ENCODE data around the gene MRPL49. TPM values are rescaled to one million over a fixed set of nuclear protein-coding genes. Genes with fewer than 3 reads are reported as not detected.

Gene MRPL49
- 10 to 100 TPM; 59.2 to 59.6 TPM for total RNA-seq

GRCh38 chr11:65121865-65122696 is at the start of gene MRPL49, which contains the start of gene FAU:
MRPL49 (plus strand) TSS chr11:65122321; CDS start chr11:65122347, 26 bp downstream.
FAU (minus strand) TSS chr11:65122134; CDS start chr11:65121813, 321 bp downstream.

GRCh38 chr11:65083834-65084597 is 38.1 kb upstream of the MRPL49 start, which contains the start of the genes CDCA5 and ZFPL1:
CDCA5 (minus strand) TSS chr11:65084040; CDS start chr11:65083978, 62 bp downstream.
ZFPL1 (plus strand) TSS chr11:65084222; CDS start chr11:65084699, 477 bp downstream.

GRCh38 chr11:65095974-65096806 is 25.9 kb upstream of the MRPL49 start, which contains the start of gene VPS51:
VPS51 (plus strand) TSS chr11:65096214; CDS start chr11:65096251, 37 bp downstream.

GRCh38 chr11:65111744-65112545 is 10.2 kb upstream of the MRPL49 start, which contains the start of gene TM7SF2:
TM7SF2 (plus strand) TSS chr11:65111872; CDS start chr11:65112016, 144 bp downstream.

GRCh38 chr11:65117206-65118096 is 4.7 kb upstream of the MRPL49 start, which contains the start of gene ZNHIT2:
ZNHIT2 (minus strand) TSS chr11:65117701; CDS start chr11:65117653, 48 bp downstream.

GRCh38 chr11:65134240-65134951 is 12.3 kb downstream of the MRPL49 start, which contains the start of gene SYVN1:
SYVN1 (minus strand) TSS chr11:65134519; CDS start chr11:65133601, 918 bp downstream.

GRCh38 chr11:65170058-65170534 is 48.0 kb downstream of the MRPL49 start, which contains the start of gene SPDYC:
SPDYC (plus strand) TSS chr11:65170233; CDS start chr11:65171358, 1,125 bp downstream.

Small RNA genes within 50 kb of the gene (small RNA-seq; reads per million reads assigned to genes)
- 0 reads per million in 2 donors for gene HIGD1AP10
- 0 reads per million in 2 donors for gene PDCL2P2
- gene RNU2-23P, result 8.9 to 14.1 reads per million in 2 donors

Other genes starting within 250 kb of the MRPL49 start
- gene EHD1, start 243.7 kb upstream of the MRPL49 start, total RNA-seq, result 10 to 100 TPM; 16.2 to 49.0 TPM
- 10 to 100 TPM; 22.3 to 58.5 TPM for gene ATG2A, start 205.1 kb upstream of the MRPL49 start, total RNA-seq
- 10 to 100 TPM in 1 of 2 donors, 1 to 10 TPM in 1; 9.0 to 29.9 TPM for gene PPP2R5B, start 197.6 kb upstream of the MRPL49 start, total RNA-seq
- gene GPHA2, start 186.4 kb upstream of the MRPL49 start, total RNA-seq, result not detected
- not detected for gene MAJIN, start 150.2 kb upstream of the MRPL49 start, total RNA-seq
- gene BATF2, start 125.3 kb upstream of the MRPL49 start, total RNA-seq, result 10 to 100 TPM; 10.7 to 29.0 TPM
- gene ARL2, start 108.2 kb upstream of the MRPL49 start, total RNA-seq, result 100 to 1,000 TPM; 112 to 138 TPM
- gene SNX15, start 94.9 kb upstream of the MRPL49 start, total RNA-seq, result 1 to 10 TPM; 9.3 to 9.6 TPM
- 10 to 100 TPM; 10.3 to 25.0 TPM for gene SAC3D1, start 81.1 kb upstream of the MRPL49 start, total RNA-seq
- gene NAALADL1, start 63.8 kb upstream of the MRPL49 start, total RNA-seq, result 10 to 100 TPM in 1 of 2 donors, 1 to 10 TPM in 1; 5.7 to 11.7 TPM
- gene CDCA5, start 38.3 kb upstream of the MRPL49 start, total RNA-seq, result 10 to 100 TPM; 11.4 to 29.6 TPM
- 10 to 100 TPM; 32.0 to 33.0 TPM for gene ZFPL1, start 38.1 kb upstream of the MRPL49 start, total RNA-seq
- gene VPS51, start 26.1 kb upstream of the MRPL49 start, total RNA-seq, result 10 to 100 TPM; 78.5 to 78.6 TPM
- 1 to 10 TPM; 9.3 TPM for gene TM7SF2, start 10.4 kb upstream of the MRPL49 start, total RNA-seq
- 10 to 100 TPM; 13.1 to 16.7 TPM for gene ZNHIT2, start 4.6 kb upstream of the MRPL49 start, total RNA-seq
- gene FAU, start 187 bp upstream of the MRPL49 start, total RNA-seq, result 100 to 1,000 TPM; 127 to 221 TPM
- gene SYVN1, start 12.2 kb downstream of the MRPL49 start, total RNA-seq, result 10 to 100 TPM; 16.0 to 18.6 TPM
- not detected for gene SPDYC, start 47.9 kb downstream of the MRPL49 start, total RNA-seq
- 100 to 1,000 TPM; 101 to 111 TPM for gene CAPN1, start 59.6 kb downstream of the MRPL49 start, total RNA-seq
- gene POLA2, start 139.6 kb downstream of the MRPL49 start, total RNA-seq, result 10 to 100 TPM; 18.6 to 37.3 TPM
- 1 to 10 TPM in 1 of 2 donors, under 1 TPM in 1; 0.34 to 3.0 TPM for gene CDC42EP2, start 192.5 kb downstream of the MRPL49 start, total RNA-seq
- 10 to 100 TPM; 43.7 to 45.6 TPM for gene DPF2, start 211.5 kb downstream of the MRPL49 start, total RNA-seq
- gene TIGD3, start 232.4 kb downstream of the MRPL49 start, total RNA-seq, result under 1 TPM; under 0.01 to 0.33 TPM